DOHH2 (cell line): ENCODE data around the gene DOHH.

Experiments used
- CTCF ChIP-seq: fragments of 200-600 bp; sonication (generic); IDR thresholded peaks from one replicate; pipeline ENCODE4 v1.5.1; 2014; ENCODE audit warnings: antibody characterized with exemption, mild to moderate bottlenecking, low read depth, low read length; ENCODE audit not compliant: poor library complexity, severe bottlenecking
- EZH2phosphoT487 ChIP-seq: fragments of 200-600 bp; sonication (generic); IDR thresholded peaks from 2 replicates; pipeline ENCODE4 v1.6.1; 2017; ENCODE audit warnings: borderline replicate concordance, mild to moderate bottlenecking, antibody characterized with exemption, low read length, moderate library complexity, mixed read lengths

- TF ChIP-seq CTCF (no peak), EZH2phosphoT487 (no peak)
These were observed 18.7 kb upstream of the DOHH start for GRCh38 chr19:3519126-3519525.
